ENCODE results near the gene PEX26. TPM values are rescaled to one million over a fixed set of nuclear protein-coding genes. Genes with fewer than 3 reads are reported as not detected.
A peak's percentile ranks its signal among the peaks of the same experiment; 100 is the strongest.
"Not testable (repeated sequence)": the region's sequence is repeated elsewhere in the genome, so short reads cannot be mapped to it uniquely, and the experiment has no call there.

The PEX26 gene
- total RNA-seq, 1 donor from 2014 or later = 35.2 TPM

DNA sequence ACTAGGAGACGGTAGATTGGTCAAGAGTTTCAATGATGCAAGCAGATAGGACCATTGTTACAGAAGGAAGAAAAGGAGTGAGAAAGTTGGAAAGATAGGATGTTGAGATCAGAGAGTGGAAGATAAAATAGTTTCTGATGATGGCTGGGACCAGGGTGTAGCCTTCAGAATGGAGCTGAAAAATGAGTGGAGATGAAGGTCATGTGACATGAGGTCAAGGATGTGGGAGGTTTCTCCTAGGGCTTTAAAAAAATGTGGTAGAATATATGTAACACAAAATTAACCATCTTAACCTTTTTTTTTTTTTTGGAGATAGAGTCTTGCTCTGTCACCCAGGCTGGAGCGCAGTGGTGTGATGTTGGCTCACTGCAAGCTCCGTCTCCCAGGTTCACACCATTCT is 18.3 kb upstream of the PEX26 start:
- ATAC-seq (ENCODE audit: low read depth) (no peak), DNase-seq (no peak)
- ChIA-PET CTCF (interaction anchor here (4.8 kb wide), 1 partner anchor 17 kb away, joined by 44 read pairs; the partner anchor contains the start of gene PEX26), POLR2A (interaction anchor here (0.6 to 4.6 kb wide), 3 partner anchors 16 to 436 kb away, joined by 4 to 50 read pairs (median 5); partner anchors contain the start of gene PEX26)
- Mint-ChIP-seq H3K27ac (no peak overlapping the region), H3K36me3 (ENCODE audit: low read depth) (no peaks in the 10 kb centered on the region), H3K9me3 (no peaks in the 10 kb centered on the region), H3K27me3 (no peaks in the 10 kb centered on the region), H3K4me1 (peaks cover 53% of the 10 kb centered on the region), H3K4me3 (no peak overlapping the region)
- TF ChIP-seq, protein P1, sequence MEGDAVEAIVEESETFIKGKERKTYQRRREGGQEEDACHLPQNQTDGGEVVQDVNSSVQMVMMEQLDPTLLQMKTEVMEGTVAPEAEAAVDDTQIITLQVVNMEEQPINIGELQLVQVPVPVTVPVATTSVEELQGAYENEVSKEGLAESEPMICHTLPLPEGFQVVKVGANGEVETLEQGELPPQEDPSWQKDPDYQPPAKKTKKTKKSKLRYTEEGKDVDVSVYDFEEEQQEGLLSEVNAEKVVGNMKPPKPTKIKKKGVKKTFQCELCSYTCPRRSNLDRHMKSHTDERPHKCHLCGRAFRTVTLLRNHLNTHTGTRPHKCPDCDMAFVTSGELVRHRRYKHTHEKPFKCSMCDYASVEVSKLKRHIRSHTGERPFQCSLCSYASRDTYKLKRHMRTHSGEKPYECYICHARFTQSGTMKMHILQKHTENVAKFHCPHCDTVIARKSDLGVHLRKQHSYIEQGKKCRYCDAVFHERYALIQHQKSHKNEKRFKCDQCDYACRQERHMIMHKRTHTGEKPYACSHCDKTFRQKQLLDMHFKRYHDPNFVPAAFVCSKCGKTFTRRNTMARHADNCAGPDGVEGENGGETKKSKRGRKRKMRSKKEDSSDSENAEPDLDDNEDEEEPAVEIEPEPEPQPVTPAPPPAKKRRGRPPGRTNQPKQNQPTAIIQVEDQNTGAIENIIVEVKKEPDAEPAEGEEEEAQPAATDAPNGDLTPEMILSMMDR (IDR thresholded peaks at IDR 0.05) = no peak
- intact Hi-C loops (cut with micrococcal nuclease) = no loop called here

DNA sequence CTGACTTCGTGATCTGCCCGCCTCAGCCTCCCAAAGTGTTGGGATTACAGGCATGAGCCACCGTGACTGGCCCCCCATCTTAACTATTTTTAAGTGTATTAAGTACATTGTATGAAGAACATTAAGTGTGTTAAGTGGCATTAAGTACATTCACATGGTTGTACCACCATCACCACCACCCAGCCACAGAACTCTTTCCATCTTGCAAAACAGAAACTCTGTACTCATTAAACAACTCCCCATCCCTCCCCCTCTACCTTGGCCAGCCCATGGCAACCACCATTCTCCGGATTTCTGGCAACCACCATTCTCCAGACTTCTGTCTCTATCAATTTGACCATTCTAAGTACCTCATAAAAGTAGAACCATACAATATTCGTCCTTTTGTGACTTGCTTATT is 17.8 kb upstream of the PEX26 start:
- DNase-seq (no peak), ATAC-seq (ENCODE audit: low read depth) (no peak)
- H3K4me3 Mint-ChIP-seq = no peak overlapping the region
- no peaks in the 10 kb centered on the region for H3K27me3 Mint-ChIP-seq
- peaks cover 58% of the 10 kb centered on the region for H3K4me1 Mint-ChIP-seq
- no peaks in the 10 kb centered on the region for H3K9me3 Mint-ChIP-seq
- ChIA-PET CTCF (interaction anchor here (4.8 kb wide), 1 partner anchor 16 kb away, joined by 44 read pairs; the partner anchor contains the start of gene PEX26), POLR2A (interaction anchor here (0.6 to 4.6 kb wide), 3 partner anchors 16 to 437 kb away, joined by 4 to 50 read pairs (median 5); partner anchors contain the start of gene PEX26)
- peak overlapping the region; percentile 7 for H3K27ac Mint-ChIP-seq
- no peaks in the 10 kb centered on the region for H3K36me3 Mint-ChIP-seq (ENCODE audit: low read depth)
- TF ChIP-seq, protein P1 (IDR thresholded peaks at IDR 0.05) = no peak
- intact Hi-C loops (cut with micrococcal nuclease) = no loop called here

DNA sequence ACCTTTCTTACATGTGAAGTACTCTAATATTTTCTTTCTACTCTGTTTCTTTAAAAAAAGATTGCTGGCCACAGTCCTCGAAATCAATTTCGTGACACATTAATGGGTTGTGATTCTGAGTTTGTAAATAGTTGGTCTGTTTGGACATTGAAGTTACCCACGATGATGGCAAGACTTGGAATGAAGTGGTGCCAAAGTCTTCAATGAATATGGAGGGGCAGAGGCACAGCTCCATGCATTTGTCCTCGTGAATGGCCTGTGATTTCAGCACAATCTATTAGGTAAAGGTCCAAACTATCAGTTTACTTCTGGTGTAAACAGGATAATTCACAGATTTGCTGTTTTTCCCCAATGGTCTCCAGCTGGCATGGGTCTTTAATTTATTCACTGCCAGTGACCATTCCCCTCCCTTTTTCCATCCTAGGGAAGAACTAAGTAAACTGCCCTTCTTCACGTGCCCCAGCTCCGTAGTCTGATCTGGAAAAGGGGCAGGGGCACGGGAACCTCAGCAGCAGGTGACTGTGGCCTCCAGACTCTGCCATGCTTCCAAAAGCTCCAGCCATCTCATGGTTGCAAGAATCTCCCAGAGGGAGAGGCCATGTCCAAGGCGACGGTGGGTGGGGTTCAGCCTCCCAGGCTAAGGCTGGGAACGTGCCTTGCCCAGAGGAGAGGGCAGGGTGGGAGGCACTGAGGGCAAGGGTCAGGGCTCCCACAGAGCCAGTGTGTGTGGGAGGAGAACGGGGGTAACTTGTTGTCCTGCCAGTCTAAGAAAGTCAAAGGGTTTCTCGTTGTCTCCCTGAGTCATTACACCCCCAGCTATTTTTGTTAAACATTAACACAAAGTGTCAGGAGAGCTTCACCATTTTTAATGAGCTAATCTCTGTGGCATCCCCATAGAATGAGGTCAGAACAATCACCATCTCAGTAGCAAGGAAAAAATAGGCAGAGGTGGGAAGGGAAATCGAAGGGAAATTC is 16.9 kb upstream of the PEX26 start:
- ATAC-seq (ENCODE audit: low read depth) (no peak), DNase-seq (no peak)
- Mint-ChIP-seq H3K27me3 (no peaks in the 10 kb centered on the region), H3K36me3 (ENCODE audit: low read depth) (no peaks in the 10 kb centered on the region), H3K4me1 (peaks cover 60% of the 10 kb centered on the region), H3K9me3 (no peaks in the 10 kb centered on the region), H3K27ac (no peak overlapping the region), H3K4me3 (no peak overlapping the region)
- ChIA-PET CTCF (interaction anchor here (0.7 kb wide), 1 partner anchor 11 kb away, joined by 3 read pairs; no protein-coding TSS in a partner anchor), POLR2A (interaction anchor here (0.6 kb wide), 1 partner anchor 286 kb away, joined by 4 read pairs; no protein-coding TSS in a partner anchor)
- intact Hi-C loops (cut with micrococcal nuclease) = no loop called here
- TF ChIP-seq, protein P1 (IDR thresholded peaks at IDR 0.05) = no peak

DNA sequence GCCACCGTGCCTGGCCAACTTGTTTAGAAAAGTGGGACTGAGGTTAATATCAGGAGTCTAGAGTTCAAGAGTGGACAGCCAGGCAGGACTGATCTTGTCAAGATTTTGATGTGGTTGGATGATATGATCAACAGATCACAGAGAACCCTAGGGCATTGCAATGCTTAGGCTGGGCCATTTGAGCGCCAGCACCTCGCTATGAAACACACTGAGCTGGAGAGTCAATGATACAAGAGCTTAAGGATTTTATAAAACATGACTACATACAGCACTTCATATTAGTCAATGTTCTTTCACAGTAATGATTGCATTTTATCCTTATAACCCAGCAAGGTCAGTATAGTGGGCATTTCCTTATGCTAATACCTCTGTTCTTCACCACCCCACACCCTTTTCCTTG is 15.4 kb upstream of the PEX26 start:
- H3K27ac Mint-ChIP-seq = peak overlapping the region; percentile 5
- DNase-seq (no peak), ATAC-seq (ENCODE audit: low read depth) (no peak)
- ChIA-PET CTCF (interaction anchor here (0.5 to 1.5 kb wide), 3 partner anchors 13 to 901 kb away, joined by 3 to 12 read pairs (median 3); no protein-coding TSS in a partner anchor), POLR2A (interaction anchor here (1.2 to 1.5 kb wide), 4 partner anchors 9 to 62 kb away, joined by 3 to 7 read pairs (median 6); partner anchors contain the start of gene PEX26)
- no peaks in the 10 kb centered on the region for H3K36me3 Mint-ChIP-seq (ENCODE audit: low read depth)
- TF ChIP-seq, protein P1 (IDR thresholded peaks at IDR 0.05) = no peak
- peaks cover 61% of the 10 kb centered on the region for H3K4me1 Mint-ChIP-seq
- H3K4me3 Mint-ChIP-seq = no peak overlapping the region
- no peaks in the 10 kb centered on the region for H3K9me3 Mint-ChIP-seq
- H3K27me3 Mint-ChIP-seq = no peaks in the 10 kb centered on the region
- intact Hi-C loops (cut with micrococcal nuclease) = no loop called here

DNA sequence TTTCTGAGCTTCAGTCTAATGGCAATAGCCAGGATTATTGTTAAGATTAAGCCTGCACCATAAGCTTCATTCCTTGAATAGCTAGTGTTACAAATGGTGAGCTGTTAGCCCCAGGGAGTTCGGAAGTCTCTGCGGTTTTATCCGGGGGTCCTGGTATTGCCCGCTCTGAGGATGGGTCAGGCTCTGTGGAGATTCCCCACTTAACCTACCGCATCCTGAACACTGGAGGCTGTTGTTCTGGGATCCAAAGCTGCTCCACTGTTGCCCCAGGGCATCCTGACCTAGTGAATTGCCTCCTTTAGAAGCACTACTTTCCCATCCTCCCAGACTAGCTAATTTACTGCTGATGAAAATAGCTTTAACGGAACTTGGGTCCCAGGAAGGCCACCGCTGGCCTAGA is 14.5 kb upstream of the PEX26 start:
- H3K4me3 Mint-ChIP-seq = no peak overlapping the region
- intact Hi-C loops (cut with micrococcal nuclease) = no loop called here
- ATAC-seq (ENCODE audit: low read depth) (no peak), DNase-seq (no peak)
- H3K9me3 Mint-ChIP-seq = no peaks in the 10 kb centered on the region
- H3K27me3 Mint-ChIP-seq = no peaks in the 10 kb centered on the region
- H3K4me1 Mint-ChIP-seq = peaks cover 60% of the 10 kb centered on the region
- no peak overlapping the region for H3K27ac Mint-ChIP-seq
- ChIA-PET CTCF (interaction anchor here (0.7 to 1.5 kb wide), 4 partner anchors 12 to 321 kb away, joined by 3 to 12 read pairs (median 3); no protein-coding TSS in a partner anchor), POLR2A (interaction anchor here (1.2 to 1.5 kb wide), 4 partner anchors 9 to 63 kb away, joined by 3 to 7 read pairs (median 6); partner anchors contain the start of gene PEX26)
- TF ChIP-seq, protein P1 (IDR thresholded peaks at IDR 0.05) = no peak
- no peaks in the 10 kb centered on the region for H3K36me3 Mint-ChIP-seq (ENCODE audit: low read depth)

DNA sequence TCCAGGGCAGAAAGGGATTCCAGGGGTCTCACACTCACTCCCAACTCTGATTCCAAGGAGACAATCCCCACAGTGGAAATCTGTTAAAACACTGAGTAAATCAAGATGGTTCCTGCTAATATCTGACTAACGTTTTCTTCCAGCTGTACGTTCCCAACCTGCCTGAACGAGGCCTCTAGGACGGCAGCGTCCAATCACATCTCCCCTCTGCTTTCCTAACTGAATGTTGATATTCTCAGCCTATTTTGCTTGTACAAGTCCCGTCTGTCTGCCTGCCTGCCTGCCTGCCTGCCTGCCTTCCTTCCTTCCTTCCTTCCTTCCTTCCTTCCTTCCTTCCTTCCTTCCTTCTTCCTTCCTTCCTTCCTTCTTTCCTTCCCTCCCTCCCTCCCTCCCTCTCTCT is 14.1 kb upstream of the PEX26 start:
- intact Hi-C loops (cut with micrococcal nuclease); H3K27ac Mint-ChIP-seq; ATAC-seq (ENCODE audit: low read depth); H3K36me3 Mint-ChIP-seq (ENCODE audit: low read depth); H3K27me3 Mint-ChIP-seq; H3K4me3 Mint-ChIP-seq; DNase-seq; H3K9me3 Mint-ChIP-seq: not testable (repeated sequence)
- ChIA-PET CTCF (interaction anchor here (0.7 to 1.5 kb wide), 4 partner anchors 12 to 321 kb away, joined by 3 to 12 read pairs (median 3); no protein-coding TSS in a partner anchor), POLR2A (interaction anchor here (1.4 to 1.5 kb wide), 2 partner anchors 10 to 63 kb away, joined by 3 to 5 read pairs; no protein-coding TSS in a partner anchor)
- peaks cover 60% of the 10 kb centered on the region for H3K4me1 Mint-ChIP-seq

Data from activated B cell treated with CpG ODN at 0.5 μM for 24 hours (primary cell).